Caco-2 (cell line): ENCODE data around the gene CD3D. TPM values are rescaled to one million over a fixed set of nuclear protein-coding genes. Genes with fewer than 3 reads are reported as not detected.
A peak's percentile ranks its signal among the peaks of the same experiment; 100 is the strongest.

Experiments
- BruUV-seq: library from RNA; stranded (reverse); fragments of 400-500 nt; replicated peaks from 2 replicates; lab custom pipeline; 2021; lab: Mats Ljungman, UMichigan
- CTCF ChIA-PET: fragments of 300-600 bp; sonication (Branson Sonifier 250); formaldehyde crosslinking; loops from one replicate; lab custom pipeline; 2022; ENCODE audit warnings: antibody characterized with exemption; lab: Charles Lee
- POLR2A ChIA-PET: fragments of 300-600 bp; sonication (Branson Sonifier 250); formaldehyde crosslinking; loops from one replicate; lab custom pipeline; 2022; ENCODE audit warnings: antibody characterized with exemption; lab: Charles Lee
- DNase-seq, 2 experiments: peaks; one replicate each; pipeline versions ENCODE4 v3.0.0 to v3.0.0-alpha.2; 2020 to 2022
- H3K27me3 ChIP-seq: replicated peaks from 2 replicates; pipeline ENCODE4 v1.6.0; 2011; ENCODE audit warnings: low read length; ENCODE audit not compliant: control insufficient read depth, insufficient read depth
- H3K36me3 ChIP-seq: 2 replicates; pipeline ENCODE4 v1.5.1; 2011; ENCODE audit warnings: low read length; ENCODE audit not compliant: control insufficient read depth, insufficient read depth
- H3K4me1 ChIP-seq: fragments of 250-450 bp; sonication (Bioruptor Pico); 2 replicates; pipeline ENCODE4 v1.5.1; 2020; ENCODE audit warnings: mild to moderate bottlenecking
- H3K4me3 ChIP-seq: 2 replicates; pipeline ENCODE4 v1.5.1; 2011; ENCODE audit warnings: low read depth, mild to moderate bottlenecking, control low read depth, low read length
- H3K9me3 ChIP-seq: fragments of 250-450 bp; sonication (Bioruptor Pico); 2 replicates; pipeline ENCODE4 v1.5.1; 2020; ENCODE audit warnings: mild to moderate bottlenecking, moderate library complexity
- H3K27ac Mint-ChIP-seq: one replicate; pipeline ENCODE4 v1.8.0; 2022; ENCODE audit warnings: mixed read lengths; ENCODE audit not compliant: unreplicated experiment
- H3K27me3 Mint-ChIP-seq: one replicate; pipeline ENCODE4 v1.8.0; 2022; ENCODE audit warnings: mixed read lengths; ENCODE audit not compliant: insufficient read depth, unreplicated experiment
- H3K36me3 Mint-ChIP-seq: one replicate; pipeline ENCODE4 v1.8.0; 2022; ENCODE audit warnings: mild to moderate bottlenecking, mixed read lengths; ENCODE audit not compliant: insufficient read depth, unreplicated experiment
- H3K4me1 Mint-ChIP-seq: one replicate; pipeline ENCODE4 v1.8.0; 2022; ENCODE audit warnings: low read depth, mixed read lengths; ENCODE audit not compliant: unreplicated experiment
- H3K4me3 Mint-ChIP-seq: one replicate; pipeline ENCODE4 v1.8.0; 2022; ENCODE audit warnings: mild to moderate bottlenecking, moderate library complexity, mixed read lengths; ENCODE audit not compliant: unreplicated experiment
- H3K9me3 Mint-ChIP-seq: one replicate; pipeline ENCODE4 v1.8.0; 2022; ENCODE audit warnings: mixed read lengths; ENCODE audit not compliant: unreplicated experiment
- intact Hi-C: fragments of 100-400 bp; cut with micrococcal nuclease; formaldehyde crosslinking; loops from one replicate; pipeline ENCODE4 v1.10.0; 2022; ENCODE audit not compliant: unreplicated experiment
- total RNA-seq: library from RNA; stranded (reverse); gene quantifications from 2 replicates; pipeline ENCODE4 v1.2.3, GENCODE V29; 2022
- TF ChIP-seq, protein P1 (sequence below), 2 experiments: fragments of 200-600 bp in 1 of 2; IDR thresholded peaks; 1 replicate in 1 of 2; 2 replicates in 1 of 2; pipeline versions ENCODE4 v1.5.1 to v1.8.0; 2011 to 2022; ENCODE audit warnings: antibody characterized with exemption in 1 of 2, control low read depth in 1 of 2, inconsistent platforms in 1 of 2, low read depth in 1 of 2, low read length in 1 of 2, mild to moderate bottlenecking in 1 of 2, moderate library complexity in 1 of 2; ENCODE audit not compliant: insufficient read depth in 1 of 2, severe bottlenecking in 1 of 2, unreplicated experiment in 1 of 2

CD3D gene
- total RNA-seq, 1 experiment from 2014 or later, result not detected

DNA sequence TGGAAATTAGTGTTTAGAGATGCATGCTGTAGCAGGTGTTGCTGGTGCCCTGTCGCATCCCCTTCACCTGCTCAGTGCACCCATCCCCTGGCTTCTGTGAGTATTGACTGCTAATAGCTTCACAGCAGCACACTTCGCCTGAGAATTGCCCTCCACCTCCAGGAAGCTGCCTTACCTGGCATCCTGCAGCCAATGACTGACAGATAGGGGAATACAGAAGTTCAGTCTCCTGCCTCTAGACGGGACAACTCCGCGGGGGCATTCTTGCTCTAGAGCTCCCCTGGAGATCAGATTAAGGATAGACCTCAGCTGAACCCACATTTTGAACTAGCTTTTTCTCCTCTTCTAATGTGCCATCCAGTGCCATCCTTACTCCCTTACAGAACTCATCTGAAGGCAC, 47.3 kb downstream of the CD3D start:
- peaks cover 15% of the 10 kb centered on the region for H3K4me1 ChIP-seq
- Mint-ChIP-seq H3K4me1 (peaks cover 24% of the 10 kb centered on the region), H3K27ac (no peak overlapping the region), H3K36me3 (no peaks in the 10 kb centered on the region), H3K9me3 (peaks cover 6% of the 10 kb centered on the region), H3K27me3 (no peaks in the 10 kb centered on the region), H3K4me3 (no peak overlapping the region)
- DNase-seq, result peak in 1 of 2 experiments; percentile 35
- intact Hi-C loops, result no loop called here
- H3K9me3 ChIP-seq, result no peaks in the 10 kb centered on the region
- no peak overlapping the region for H3K4me3 ChIP-seq
- H3K27me3 ChIP-seq, result no peaks in the 10 kb centered on the region
- ChIA-PET POLR2A (interaction anchor here (0.7 to 0.9 kb wide), 3 partner anchors 26 to 43 kb away, joined by 3 to 4 read pairs (median 4); partner anchors contain the start of genes MPZL2 and MPZL3), CTCF (interaction anchor here (0.5 to 1.9 kb wide), 29 partner anchors 14 to 826 kb away, joined by 3 to 24 read pairs (median 3); partner anchors contain the start of genes HINFP, MPZL2 and MPZL3)
- no TSS peak for BruUV-seq
- TF ChIP-seq, protein P1, sequence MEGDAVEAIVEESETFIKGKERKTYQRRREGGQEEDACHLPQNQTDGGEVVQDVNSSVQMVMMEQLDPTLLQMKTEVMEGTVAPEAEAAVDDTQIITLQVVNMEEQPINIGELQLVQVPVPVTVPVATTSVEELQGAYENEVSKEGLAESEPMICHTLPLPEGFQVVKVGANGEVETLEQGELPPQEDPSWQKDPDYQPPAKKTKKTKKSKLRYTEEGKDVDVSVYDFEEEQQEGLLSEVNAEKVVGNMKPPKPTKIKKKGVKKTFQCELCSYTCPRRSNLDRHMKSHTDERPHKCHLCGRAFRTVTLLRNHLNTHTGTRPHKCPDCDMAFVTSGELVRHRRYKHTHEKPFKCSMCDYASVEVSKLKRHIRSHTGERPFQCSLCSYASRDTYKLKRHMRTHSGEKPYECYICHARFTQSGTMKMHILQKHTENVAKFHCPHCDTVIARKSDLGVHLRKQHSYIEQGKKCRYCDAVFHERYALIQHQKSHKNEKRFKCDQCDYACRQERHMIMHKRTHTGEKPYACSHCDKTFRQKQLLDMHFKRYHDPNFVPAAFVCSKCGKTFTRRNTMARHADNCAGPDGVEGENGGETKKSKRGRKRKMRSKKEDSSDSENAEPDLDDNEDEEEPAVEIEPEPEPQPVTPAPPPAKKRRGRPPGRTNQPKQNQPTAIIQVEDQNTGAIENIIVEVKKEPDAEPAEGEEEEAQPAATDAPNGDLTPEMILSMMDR (IDR thresholded peaks at IDR 0.05; ENCODE audit: insufficient read depth in 1 of 2, low read depth in 1 of 2, low read length in 1 of 2, severe bottlenecking in 1 of 2, unreplicated experiment in 1 of 2), result peak in 1 of 2 experiments; percentile 13
- no peaks in the 10 kb centered on the region for H3K36me3 ChIP-seq

DNA sequence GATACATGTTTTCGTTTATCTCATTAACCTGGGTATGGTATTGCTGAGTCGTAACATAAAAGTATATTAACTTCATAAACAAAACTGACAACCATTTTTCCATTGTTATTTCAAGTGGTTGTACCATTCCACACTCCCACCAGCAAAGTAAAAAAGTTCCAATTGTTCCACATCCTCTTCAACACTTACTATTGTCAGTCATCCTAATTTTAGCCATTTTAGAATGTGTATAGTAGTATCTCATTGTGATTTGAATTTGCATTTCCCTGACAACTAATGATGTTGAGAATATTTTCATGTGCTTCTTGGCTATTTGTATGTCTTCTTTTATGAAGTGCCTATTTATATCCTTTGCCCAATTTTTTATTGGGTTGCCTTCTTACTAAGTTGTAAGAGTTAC, 48.5 kb downstream of the CD3D start:
- intact Hi-C loops, result no loop called here
- DNase-seq, result no peak
- Mint-ChIP-seq H3K9me3 (peaks cover 9% of the 10 kb centered on the region), H3K27me3 (no peaks in the 10 kb centered on the region), H3K36me3 (peaks cover 5% of the 10 kb centered on the region), H3K4me3 (no peak overlapping the region), H3K27ac (no peak overlapping the region), H3K4me1 (peaks cover 29% of the 10 kb centered on the region)
- no peaks in the 10 kb centered on the region for H3K9me3 ChIP-seq
- H3K4me1 ChIP-seq, result peaks cover 15% of the 10 kb centered on the region
- no TSS peak for BruUV-seq
- POLR2A ChIA-PET, result no interaction called here
- H3K27me3 ChIP-seq, result no peaks in the 10 kb centered on the region
- CTCF ChIA-PET, result interaction anchor here (0.6 kb wide), 1 partner anchor 113 kb away, joined by 5 read pairs; no protein-coding TSS in a partner anchor
- no peaks in the 10 kb centered on the region for H3K36me3 ChIP-seq
- no peak overlapping the region for H3K4me3 ChIP-seq
- TF ChIP-seq, protein P1 (IDR thresholded peaks at IDR 0.05; ENCODE audit: insufficient read depth in 1 of 2, low read depth in 1 of 2, low read length in 1 of 2, severe bottlenecking in 1 of 2, unreplicated experiment in 1 of 2), result no peak

DNA sequence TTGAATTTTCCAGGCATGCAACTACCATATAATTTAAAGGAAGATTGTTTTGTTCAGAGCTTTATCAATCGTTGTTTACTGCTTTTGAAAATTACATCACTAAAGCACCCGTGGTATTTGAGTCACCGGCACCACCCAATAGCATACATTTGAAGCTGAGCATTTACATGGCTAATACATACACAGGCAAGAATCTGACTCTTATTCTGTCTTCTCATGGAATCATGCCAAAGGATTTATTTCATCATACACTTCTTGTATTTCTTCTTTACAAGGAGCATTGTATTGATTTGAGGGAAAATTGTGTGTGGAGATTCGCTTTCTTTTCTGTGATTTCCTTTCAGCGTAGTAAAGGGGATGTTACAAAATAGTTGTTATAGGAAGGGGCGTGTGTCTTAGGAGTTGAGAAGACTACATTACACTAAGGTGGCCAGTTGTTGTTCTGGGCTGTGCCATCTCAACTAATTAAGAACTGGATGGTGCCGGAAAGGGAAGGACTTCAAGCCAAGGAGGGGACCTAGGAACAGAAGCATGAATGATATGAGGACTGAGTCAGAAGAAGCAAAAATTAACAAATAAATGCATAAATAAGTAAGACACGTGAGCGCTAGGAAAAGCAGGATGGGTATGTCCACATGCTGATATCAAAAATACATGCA, 50.9 kb downstream of the CD3D start:
- TF ChIP-seq, protein P1 (IDR thresholded peaks at IDR 0.05; ENCODE audit: insufficient read depth in 1 of 2, low read depth in 1 of 2, low read length in 1 of 2, severe bottlenecking in 1 of 2, unreplicated experiment in 1 of 2), result no peak
- CTCF ChIA-PET, result interaction anchor here (0.6 to 2.3 kb wide), 9 partner anchors 27 to 225 kb away, joined by 3 to 41 read pairs (median 5); partner anchors contain the start of gene MPZL2
- Mint-ChIP-seq H3K27me3 (no peaks in the 10 kb centered on the region), H3K4me3 (no peak overlapping the region), H3K4me1 (peaks cover 29% of the 10 kb centered on the region), H3K36me3 (peaks cover 5% of the 10 kb centered on the region), H3K9me3 (peaks cover 9% of the 10 kb centered on the region), H3K27ac (no peak overlapping the region)
- Histone ChIP-seq H3K36me3 (no peaks in the 10 kb centered on the region), H3K9me3 (no peaks in the 10 kb centered on the region), H3K27me3 (no peaks in the 10 kb centered on the region), H3K4me1 (peaks cover 15% of the 10 kb centered on the region), H3K4me3 (no peak overlapping the region)
- POLR2A ChIA-PET, result interaction anchor here (0.7 kb wide), 1 partner anchor 27 kb away, joined by 3 read pairs; the partner anchor contains the start of gene MPZL2
- no peak for DNase-seq
- intact Hi-C loops, result loop anchor here (1.0 kb wide), 5 partner anchors 27 to 146 kb away; partner anchors contain the start of gene MPZL2
- no TSS peak for BruUV-seq
